CD4-positive, alpha-beta T cell treated with Interleukin-2 at 100 ng/mL for 4 hours (primary cell): ENCODE results near the gene RAET1G.
"Not testable (repeated sequence)": the region's sequence is repeated elsewhere in the genome, so short reads cannot be mapped to it uniquely, and the experiment has no call there.

Source experiments
- DNase-seq: peaks from one replicate; pipeline ENCODE4 v3.0.0-alpha.2; 2020; ENCODE audit warnings: low spot score

RAET1G gene

GRCh38 chr6:149953934-149954327 is 31.0 kb upstream of the RAET1G start:
- DNase-seq, result not testable (repeated sequence)

- peak; percentile 16 for DNase-seq
These were observed 30.5 kb upstream of the RAET1G start for GRCh38 chr6:149953390-149953789.

GRCh38 chr6:149951626-149952025 is 28.7 kb upstream of the RAET1G start:
- no peak for DNase-seq

GRCh38 chr6:149951096-149951495 is 28.2 kb upstream of the RAET1G start:
- no peak for DNase-seq

- DNase-seq, result no peak
These were observed 27.5 kb upstream of the RAET1G start for GRCh38 chr6:149950423-149950822.

GRCh38 chr6:149948616-149949015 is 25.7 kb upstream of the RAET1G start:
- no peak for DNase-seq

- no peak for DNase-seq
These were observed 25.1 kb upstream of the RAET1G start for GRCh38 chr6:149948011-149948410.

GRCh38 chr6:149947533-149947932 is 24.6 kb upstream of the RAET1G start:
- DNase-seq, result not testable (repeated sequence)

GRCh38 chr6:149946631-149947030 is 23.7 kb upstream of the RAET1G start:
- not testable (repeated sequence) for DNase-seq

- DNase-seq, result not testable (repeated sequence)
These were observed 22.4 kb upstream of the RAET1G start for GRCh38 chr6:149945276-149945675.

- not testable (repeated sequence) for DNase-seq
These were observed 20.4 kb upstream of the RAET1G start for GRCh38 chr6:149943321-149943720.

GRCh38 chr6:149942461-149942829 is 19.5 kb upstream of the RAET1G start:
- no peak for DNase-seq

- DNase-seq, result peak; percentile 94
These were observed 18.9 kb upstream of the RAET1G start, which contains the start of gene ULBP2 for GRCh38 chr6:149941583-149942460. TSS of gene ULBP2 (plus strand) at chr6:149942014. CDS start at chr6:149942073, 59 bp downstream.

- no peak for DNase-seq
These were observed 17.7 kb upstream of the RAET1G start for GRCh38 chr6:149940672-149940982.

- DNase-seq, result no peak
These were observed 17.2 kb upstream of the RAET1G start for GRCh38 chr6:149939909-149940671.

GRCh38 chr6:149939356-149939648 is 16.4 kb upstream of the RAET1G start:
- no peak for DNase-seq

- peak; percentile 52 for DNase-seq
These were observed 15.8 kb upstream of the RAET1G start for GRCh38 chr6:149938571-149939355.

- DNase-seq, result not testable (repeated sequence)
These were observed 15.2 kb upstream of the RAET1G start for GRCh38 chr6:149938013-149938570.

- no peak for DNase-seq
These were observed 13.8 kb upstream of the RAET1G start for GRCh38 chr6:149936743-149937142.

- no peak for DNase-seq
These were observed 12.7 kb upstream of the RAET1G start for GRCh38 chr6:149935668-149936067.

GRCh38 chr6:149935246-149935645 is 12.3 kb upstream of the RAET1G start:
- DNase-seq, result no peak
